ENCODE data around the gene TRPC3. TPM values are rescaled to one million over a fixed set of nuclear protein-coding genes. Genes with fewer than 3 reads are reported as not detected.

Gene TRPC3
- total RNA-seq, 1 donor from 2014 or later: 0.07 TPM

DNA sequence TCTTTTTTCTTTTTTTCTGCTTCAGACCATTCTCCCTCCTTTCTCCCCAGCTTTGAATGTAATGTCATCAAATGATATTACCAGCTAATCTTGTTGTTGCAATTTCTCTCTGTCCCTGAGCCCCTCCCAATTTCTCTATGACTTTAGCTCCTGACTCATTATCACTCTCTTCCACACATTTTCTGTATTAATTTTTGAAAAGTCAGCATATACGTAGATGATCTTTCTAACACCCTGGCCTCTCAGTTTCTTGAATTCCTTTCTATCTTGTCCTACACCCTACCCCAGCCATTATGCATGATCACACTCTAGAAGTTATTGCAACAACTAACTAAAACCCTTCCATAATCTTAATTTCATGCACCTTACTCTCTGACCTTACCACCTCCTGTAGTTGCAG, 13.1 kb upstream of the TRPC3 start:
- Histone ChIP-seq H4K20me1 (ENCODE audit: insufficient read depth, low read length) (no peaks in the 10 kb centered on the region), H3K4me3 (ENCODE audit: insufficient read depth, low read depth, low read length) (no peak overlapping the region), H3K9me3 (ENCODE audit: insufficient read depth, low read depth, low read length) (no peaks in the 10 kb centered on the region), H3K9ac (ENCODE audit: low read length) (no peak overlapping the region), H3K4me1 (ENCODE audit: insufficient read depth, low read length) (no peaks in the 10 kb centered on the region), H3K79me2 (ENCODE audit: insufficient read depth, low read length) (no peaks in the 10 kb centered on the region), H3K27me3 (ENCODE audit: insufficient read depth, low read length) (no peaks in the 10 kb centered on the region), H2AFZ (ENCODE audit: low read depth, low read length) (no peak overlapping the region), H3K27ac (ENCODE audit: low read depth, low read length) (no peak overlapping the region), H3K4me2 (ENCODE audit: low read length) (no peak overlapping the region), H3K36me3 (ENCODE audit: insufficient read depth, low read length) (no peaks in the 10 kb centered on the region)
- H3K4me3 Mint-ChIP-seq (ENCODE audit: unreplicated experiment): no peak overlapping the region
- no peak for FAIRE-seq
- H3K9me3 Mint-ChIP-seq (ENCODE audit: unreplicated experiment): no peaks in the 10 kb centered on the region
- TF ChIP-seq EZH2 (IDR thresholded peaks at IDR 0.05; ENCODE audit: insufficient read depth, low read length): no peak
- TF ChIP-seq, protein P1, sequence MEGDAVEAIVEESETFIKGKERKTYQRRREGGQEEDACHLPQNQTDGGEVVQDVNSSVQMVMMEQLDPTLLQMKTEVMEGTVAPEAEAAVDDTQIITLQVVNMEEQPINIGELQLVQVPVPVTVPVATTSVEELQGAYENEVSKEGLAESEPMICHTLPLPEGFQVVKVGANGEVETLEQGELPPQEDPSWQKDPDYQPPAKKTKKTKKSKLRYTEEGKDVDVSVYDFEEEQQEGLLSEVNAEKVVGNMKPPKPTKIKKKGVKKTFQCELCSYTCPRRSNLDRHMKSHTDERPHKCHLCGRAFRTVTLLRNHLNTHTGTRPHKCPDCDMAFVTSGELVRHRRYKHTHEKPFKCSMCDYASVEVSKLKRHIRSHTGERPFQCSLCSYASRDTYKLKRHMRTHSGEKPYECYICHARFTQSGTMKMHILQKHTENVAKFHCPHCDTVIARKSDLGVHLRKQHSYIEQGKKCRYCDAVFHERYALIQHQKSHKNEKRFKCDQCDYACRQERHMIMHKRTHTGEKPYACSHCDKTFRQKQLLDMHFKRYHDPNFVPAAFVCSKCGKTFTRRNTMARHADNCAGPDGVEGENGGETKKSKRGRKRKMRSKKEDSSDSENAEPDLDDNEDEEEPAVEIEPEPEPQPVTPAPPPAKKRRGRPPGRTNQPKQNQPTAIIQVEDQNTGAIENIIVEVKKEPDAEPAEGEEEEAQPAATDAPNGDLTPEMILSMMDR (IDR thresholded peaks at IDR 0.05; ENCODE audit: insufficient read depth, low read depth, low read length): no peak
- H3K27ac Mint-ChIP-seq (ENCODE audit: unreplicated experiment): no peak overlapping the region
- no peaks in the 10 kb centered on the region for H3K4me1 Mint-ChIP-seq (ENCODE audit: low read depth, unreplicated experiment)
- H3K27me3 Mint-ChIP-seq (ENCODE audit: low read depth, unreplicated experiment): peaks cover 4% of the 10 kb centered on the region
- H3K36me3 Mint-ChIP-seq (ENCODE audit: low read depth, unreplicated experiment): no peaks in the 10 kb centered on the region
- no peak for DNase-seq (ENCODE audit: low read depth)

DNA sequence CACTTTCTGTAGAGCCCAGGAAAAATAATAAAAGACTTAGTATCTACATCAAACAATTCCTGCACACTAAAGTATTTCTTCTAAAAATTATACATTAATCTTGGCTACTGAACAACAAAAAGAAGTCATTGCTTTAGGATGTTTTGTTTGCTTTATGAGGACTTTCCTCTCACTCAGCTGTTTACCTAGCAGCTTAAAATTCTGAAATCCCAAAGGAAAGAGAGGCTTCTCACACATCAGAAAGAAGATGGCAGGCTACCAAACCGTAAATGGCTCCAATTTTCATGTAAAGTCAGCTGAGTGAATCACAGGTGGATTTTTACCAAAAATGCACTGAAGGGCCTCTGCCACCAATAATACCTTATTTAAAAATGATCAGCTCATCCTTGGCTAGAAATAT, 9.0 kb upstream of the TRPC3 start:
- Histone ChIP-seq H3K27me3 (ENCODE audit: insufficient read depth, low read length) (no peaks in the 10 kb centered on the region), H3K4me1 (ENCODE audit: insufficient read depth, low read length) (no peaks in the 10 kb centered on the region), H3K4me2 (ENCODE audit: low read length) (no peak overlapping the region), H3K27ac (ENCODE audit: low read depth, low read length) (no peak overlapping the region), H4K20me1 (ENCODE audit: insufficient read depth, low read length) (no peaks in the 10 kb centered on the region), H2AFZ (ENCODE audit: low read depth, low read length) (no peak overlapping the region), H3K36me3 (ENCODE audit: insufficient read depth, low read length) (no peaks in the 10 kb centered on the region), H3K9ac (ENCODE audit: low read length) (no peak overlapping the region), H3K4me3 (ENCODE audit: insufficient read depth, low read depth, low read length) (no peak overlapping the region), H3K9me3 (ENCODE audit: insufficient read depth, low read depth, low read length) (no peaks in the 10 kb centered on the region), H3K79me2 (ENCODE audit: insufficient read depth, low read length) (no peaks in the 10 kb centered on the region)
- Mint-ChIP-seq H3K4me3 (ENCODE audit: unreplicated experiment) (no peak overlapping the region), H3K9me3 (ENCODE audit: unreplicated experiment) (no peaks in the 10 kb centered on the region), H3K27me3 (ENCODE audit: low read depth, unreplicated experiment) (peaks cover 6% of the 10 kb centered on the region), H3K4me1 (ENCODE audit: low read depth, unreplicated experiment) (no peaks in the 10 kb centered on the region), H3K27ac (ENCODE audit: unreplicated experiment) (no peak overlapping the region), H3K36me3 (ENCODE audit: low read depth, unreplicated experiment) (no peaks in the 10 kb centered on the region)
- DNase-seq (ENCODE audit: low read depth): no peak
- FAIRE-seq: no peak
- TF ChIP-seq, protein P1 (IDR thresholded peaks at IDR 0.05; ENCODE audit: insufficient read depth, low read depth, low read length): no peak
- TF ChIP-seq EZH2 (IDR thresholded peaks at IDR 0.05; ENCODE audit: insufficient read depth, low read length): no peak

DNA sequence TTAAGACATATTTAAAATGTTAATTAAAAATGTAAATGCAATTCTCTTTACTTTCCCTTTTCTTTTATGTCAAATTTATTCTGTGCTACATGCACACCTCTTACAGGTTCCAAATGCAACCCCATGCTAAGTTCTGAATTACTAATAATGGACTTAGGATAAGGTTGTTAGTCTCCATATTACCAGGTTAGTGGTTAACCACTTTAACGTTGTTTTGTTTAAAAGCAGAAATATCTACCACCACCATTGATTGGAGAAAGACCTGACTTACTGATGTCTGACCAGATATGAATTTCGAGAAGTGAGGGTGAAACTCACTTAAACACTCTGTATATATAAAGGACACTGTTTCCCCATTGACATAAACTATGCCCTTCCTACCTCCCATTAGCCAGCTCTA, 6.9 kb upstream of the TRPC3 start:
- H3K4me2 ChIP-seq (ENCODE audit: low read length): no peak overlapping the region
- TF ChIP-seq EZH2 (IDR thresholded peaks at IDR 0.05; ENCODE audit: insufficient read depth, low read length): no peak
- TF ChIP-seq, protein P1 (IDR thresholded peaks at IDR 0.05; ENCODE audit: insufficient read depth, low read depth, low read length): no peak
- H3K27me3 Mint-ChIP-seq (ENCODE audit: low read depth, unreplicated experiment): peaks cover 19% of the 10 kb centered on the region

More for the DNA sequence above, 6.9 kb upstream of the TRPC3 start:
- no peak overlapping the region for H3K9ac ChIP-seq (ENCODE audit: low read length)
- H3K27ac ChIP-seq (ENCODE audit: low read depth, low read length): no peak overlapping the region
- no peak for FAIRE-seq
- H3K4me1 ChIP-seq (ENCODE audit: insufficient read depth, low read length): no peaks in the 10 kb centered on the region
- no peaks in the 10 kb centered on the region for H3K79me2 ChIP-seq (ENCODE audit: insufficient read depth, low read length)
- no peaks in the 10 kb centered on the region for H3K9me3 ChIP-seq (ENCODE audit: insufficient read depth, low read depth, low read length)
- no peak overlapping the region for H2AFZ ChIP-seq (ENCODE audit: low read depth, low read length)
- H3K9me3 Mint-ChIP-seq (ENCODE audit: unreplicated experiment): no peaks in the 10 kb centered on the region
- no peaks in the 10 kb centered on the region for H4K20me1 ChIP-seq (ENCODE audit: insufficient read depth, low read length)
- peaks cover 1% of the 10 kb centered on the region for H3K27me3 ChIP-seq (ENCODE audit: insufficient read depth, low read length)
- H3K36me3 ChIP-seq (ENCODE audit: insufficient read depth, low read length): no peaks in the 10 kb centered on the region
- H3K4me3 ChIP-seq (ENCODE audit: insufficient read depth, low read depth, low read length): no peak overlapping the region
- DNase-seq (ENCODE audit: low read depth): no peak
- no peak overlapping the region for H3K27ac Mint-ChIP-seq (ENCODE audit: unreplicated experiment)
- no peaks in the 10 kb centered on the region for H3K36me3 Mint-ChIP-seq (ENCODE audit: low read depth, unreplicated experiment)
- no peaks in the 10 kb centered on the region for H3K4me1 Mint-ChIP-seq (ENCODE audit: low read depth, unreplicated experiment)
- no peak overlapping the region for H3K4me3 Mint-ChIP-seq (ENCODE audit: unreplicated experiment)
